ENCODE results near the gene AQP12B. TPM values are rescaled to one million over a fixed set of nuclear protein-coding genes. Genes with fewer than 3 reads are reported as not detected.

Gene AQP12B
- total and polyA plus RNA-seq, 8 donors = 0.14 TPM; not detected in 7

DNA sequence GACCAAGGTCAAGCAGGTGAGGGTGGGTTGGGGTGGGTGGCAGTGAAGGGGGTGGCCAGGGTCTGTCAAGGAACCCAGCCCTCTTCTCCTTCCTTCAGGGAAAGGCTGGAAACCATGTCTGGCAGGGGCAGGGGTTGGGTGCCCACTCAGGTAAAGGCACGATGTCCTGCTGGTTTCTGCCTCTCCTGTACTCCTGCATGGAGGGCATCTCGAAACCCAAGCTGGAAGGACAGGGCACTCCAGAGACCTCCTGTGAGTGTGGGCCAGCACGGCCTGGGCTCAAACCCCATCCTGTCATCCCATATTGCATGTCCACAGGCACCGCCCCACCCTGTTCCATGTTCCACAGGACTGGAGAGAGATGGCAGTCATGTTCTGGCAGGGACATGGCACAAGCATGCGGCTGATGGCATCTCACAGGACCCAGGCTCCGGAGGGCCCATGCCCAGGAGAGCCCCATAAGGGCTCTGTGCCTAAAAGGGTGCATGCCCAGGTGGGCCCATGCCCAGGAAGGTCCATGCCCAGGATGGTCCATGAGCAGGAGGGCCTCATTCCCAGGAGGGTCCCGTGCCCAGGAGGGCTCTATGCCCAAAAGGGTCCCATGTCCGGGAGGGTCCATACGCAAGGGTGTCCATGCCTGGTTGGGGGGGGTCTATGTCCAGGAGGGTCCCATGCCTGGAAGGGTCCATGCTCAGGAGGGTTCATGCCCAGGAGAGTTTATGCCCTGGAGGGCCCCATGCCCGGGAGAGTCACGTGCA, 51.0 kb downstream of the AQP12B start:
- ATAC-seq = no peak
- intact Hi-C loops (cut with DNase I) = no loop called here

GRCh38 chr2:240630771-240631547, 51.7 kb downstream of the AQP12B start:
- H3K36me3 ChIP-seq = peaks cover 0 to 17% of the 10 kb centered on the region in 2 donors
- ATAC-seq (no peak), DNase-seq (peak in 2 of 4 donors; percentile 21 to 60)
- intact Hi-C loops (cut with DNase I) = no loop called here
- H3K9me3 ChIP-seq = peaks cover 0 to 20% of the 10 kb centered on the region in 2 donors
- H3K27ac ChIP-seq = no peak overlapping the region
- peaks cover 0 to 14% of the 10 kb centered on the region in 2 donors for H3K27me3 ChIP-seq
- H3K4me3 ChIP-seq = no peak overlapping the region
- TF ChIP-seq, protein P1, sequence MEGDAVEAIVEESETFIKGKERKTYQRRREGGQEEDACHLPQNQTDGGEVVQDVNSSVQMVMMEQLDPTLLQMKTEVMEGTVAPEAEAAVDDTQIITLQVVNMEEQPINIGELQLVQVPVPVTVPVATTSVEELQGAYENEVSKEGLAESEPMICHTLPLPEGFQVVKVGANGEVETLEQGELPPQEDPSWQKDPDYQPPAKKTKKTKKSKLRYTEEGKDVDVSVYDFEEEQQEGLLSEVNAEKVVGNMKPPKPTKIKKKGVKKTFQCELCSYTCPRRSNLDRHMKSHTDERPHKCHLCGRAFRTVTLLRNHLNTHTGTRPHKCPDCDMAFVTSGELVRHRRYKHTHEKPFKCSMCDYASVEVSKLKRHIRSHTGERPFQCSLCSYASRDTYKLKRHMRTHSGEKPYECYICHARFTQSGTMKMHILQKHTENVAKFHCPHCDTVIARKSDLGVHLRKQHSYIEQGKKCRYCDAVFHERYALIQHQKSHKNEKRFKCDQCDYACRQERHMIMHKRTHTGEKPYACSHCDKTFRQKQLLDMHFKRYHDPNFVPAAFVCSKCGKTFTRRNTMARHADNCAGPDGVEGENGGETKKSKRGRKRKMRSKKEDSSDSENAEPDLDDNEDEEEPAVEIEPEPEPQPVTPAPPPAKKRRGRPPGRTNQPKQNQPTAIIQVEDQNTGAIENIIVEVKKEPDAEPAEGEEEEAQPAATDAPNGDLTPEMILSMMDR (IDR thresholded peaks at IDR 0.05) = no peak
- peaks cover 0 to 11% of the 10 kb centered on the region in 2 donors for H3K4me1 ChIP-seq

More for the DNA sequence above, 51.0 kb downstream of the AQP12B start:
- peak in 1 of 4 donors; percentile 49 for DNase-seq
- Histone ChIP-seq H3K9me3 (peaks cover 0 to 20% of the 10 kb centered on the region in 2 donors), H3K4me1 (peaks cover 0 to 6% of the 10 kb centered on the region in 2 donors), H3K36me3 (peaks cover 0 to 17% of the 10 kb centered on the region in 2 donors), H3K27ac (no peak overlapping the region), H3K27me3 (peaks cover 0 to 14% of the 10 kb centered on the region in 2 donors), H3K4me3 (no peak overlapping the region)
- TF ChIP-seq, protein P1 (IDR thresholded peaks at IDR 0.05) = no peak

DNA sequence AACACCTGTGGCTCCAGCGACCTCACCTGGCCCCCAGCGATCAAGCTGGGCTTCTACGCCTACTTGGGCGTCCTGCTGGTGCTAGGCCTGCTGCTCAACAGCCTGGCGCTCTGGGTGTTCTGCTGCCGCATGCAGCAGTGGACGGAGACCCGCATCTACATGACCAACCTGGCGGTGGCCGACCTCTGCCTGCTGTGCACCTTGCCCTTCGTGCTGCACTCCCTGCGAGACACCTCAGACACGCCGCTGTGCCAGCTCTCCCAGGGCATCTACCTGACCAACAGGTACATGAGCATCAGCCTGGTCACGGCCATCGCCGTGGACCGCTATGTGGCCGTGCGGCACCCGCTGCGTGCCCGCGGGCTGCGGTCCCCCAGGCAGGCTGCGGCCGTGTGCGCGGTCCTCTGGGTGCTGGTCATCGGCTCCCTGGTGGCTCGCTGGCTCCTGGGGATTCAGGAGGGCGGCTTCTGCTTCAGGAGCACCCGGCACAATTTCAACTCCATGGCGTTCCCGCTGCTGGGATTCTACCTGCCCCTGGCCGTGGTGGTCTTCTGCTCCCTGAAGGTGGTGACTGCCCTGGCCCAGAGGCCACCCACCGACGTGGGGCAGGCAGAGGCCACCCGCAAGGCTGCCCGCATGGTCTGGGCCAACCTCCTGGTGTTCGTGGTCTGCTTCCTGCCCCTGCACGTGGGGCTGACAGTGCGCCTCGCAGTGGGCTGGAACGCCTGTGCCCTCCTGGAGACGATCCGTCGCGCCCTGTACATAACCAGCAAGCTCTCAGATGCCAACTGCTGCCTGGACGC, 52.5 kb downstream of the AQP12B start:
- intact Hi-C loops (cut with DNase I) = no loop called here
- TF ChIP-seq, protein P1 (IDR thresholded peaks at IDR 0.05) = no peak
- Histone ChIP-seq H3K4me3 (no peak overlapping the region), H3K36me3 (peaks cover 0 to 17% of the 10 kb centered on the region in 2 donors), H3K9me3 (peaks cover 0 to 18% of the 10 kb centered on the region in 2 donors), H3K4me1 (peaks cover 0 to 14% of the 10 kb centered on the region in 2 donors), H3K27me3 (peaks cover 0 to 17% of the 10 kb centered on the region in 2 donors), H3K27ac (no peak overlapping the region)
- DNase-seq = peak in 2 of 4 donors; percentile 27 to 78
- no peak for ATAC-seq

- H3K4me3 ChIP-seq = no peak overlapping the region
- peaks cover 0 to 14% of the 10 kb centered on the region in 2 donors for H3K9me3 ChIP-seq
- no peak overlapping the region for H3K27ac ChIP-seq
- H3K4me1 ChIP-seq = peaks cover 0 to 19% of the 10 kb centered on the region in 2 donors
- ATAC-seq = no peak
- DNase-seq = no peak
- intact Hi-C loops (cut with DNase I) = no loop called here
- TF ChIP-seq, protein P1 (IDR thresholded peaks at IDR 0.05) = no peak
- peaks cover 0 to 17% of the 10 kb centered on the region in 2 donors for H3K36me3 ChIP-seq
- peaks cover 0 to 20% of the 10 kb centered on the region in 2 donors for H3K27me3 ChIP-seq
These were observed 53.1 kb downstream of the AQP12B start for GRCh38 chr2:240629619-240629967.
